ENCODE data around the gene TMEM121B.

Gene TMEM121B

DNA sequence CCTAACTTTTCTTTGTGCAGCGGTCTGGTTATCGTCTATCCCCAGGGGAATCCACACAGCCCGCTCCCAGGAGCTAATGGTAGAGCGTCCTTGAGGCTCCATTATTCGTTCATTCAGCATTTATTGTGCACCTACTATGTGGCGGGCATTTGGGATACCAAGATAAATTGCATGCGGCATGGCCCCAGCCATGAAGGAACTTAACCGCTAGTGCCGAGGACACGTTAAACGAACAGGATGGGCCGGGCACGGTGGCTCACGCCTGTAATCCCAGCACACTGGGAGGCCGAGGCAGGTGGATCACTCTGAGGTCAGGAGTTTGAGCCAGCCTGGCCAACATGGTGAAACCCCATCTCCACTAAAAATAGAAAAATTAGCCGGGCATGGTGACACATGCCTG lies 11.2 kb downstream of the TMEM121B start:
- DNase-seq: no peak

DNA sequence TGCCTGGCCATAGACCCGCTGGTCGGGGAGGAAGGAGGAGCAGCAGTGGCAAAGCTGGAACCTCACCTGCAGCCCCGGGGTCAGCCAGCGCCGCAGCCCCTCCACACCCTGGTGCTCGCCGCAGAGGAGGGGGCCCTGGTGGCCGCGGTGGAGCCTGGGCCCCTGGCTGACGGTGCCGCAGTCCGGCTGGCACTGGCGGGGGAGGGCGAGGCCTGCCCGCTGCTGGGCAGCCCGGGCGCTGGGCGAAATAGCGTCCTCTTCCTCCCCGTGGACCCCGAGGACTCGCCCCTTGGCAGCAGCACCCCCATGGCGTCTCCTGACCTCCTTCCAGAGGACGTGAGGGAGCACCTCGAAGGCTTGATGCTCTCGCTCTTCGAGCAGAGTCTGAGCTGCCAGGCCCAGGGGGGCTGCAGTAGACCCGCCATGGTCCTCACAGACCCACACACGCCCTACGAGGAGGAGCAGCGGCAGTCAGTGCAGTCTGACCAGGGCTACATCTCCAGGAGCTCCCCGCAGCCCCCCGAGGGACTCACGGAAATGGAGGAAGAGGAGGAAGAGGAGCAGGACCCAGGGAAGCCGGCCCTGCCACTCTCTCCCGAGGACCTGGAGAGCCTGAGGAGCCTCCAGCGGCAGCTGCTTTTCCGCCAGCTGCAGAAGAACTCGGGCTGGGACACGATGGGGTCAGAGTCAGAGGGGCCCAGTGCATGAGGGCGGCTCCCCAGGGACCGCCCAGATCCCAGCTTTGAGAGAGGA lies 11.9 kb downstream of the TMEM121B start:
- no peak for DNase-seq

DNA sequence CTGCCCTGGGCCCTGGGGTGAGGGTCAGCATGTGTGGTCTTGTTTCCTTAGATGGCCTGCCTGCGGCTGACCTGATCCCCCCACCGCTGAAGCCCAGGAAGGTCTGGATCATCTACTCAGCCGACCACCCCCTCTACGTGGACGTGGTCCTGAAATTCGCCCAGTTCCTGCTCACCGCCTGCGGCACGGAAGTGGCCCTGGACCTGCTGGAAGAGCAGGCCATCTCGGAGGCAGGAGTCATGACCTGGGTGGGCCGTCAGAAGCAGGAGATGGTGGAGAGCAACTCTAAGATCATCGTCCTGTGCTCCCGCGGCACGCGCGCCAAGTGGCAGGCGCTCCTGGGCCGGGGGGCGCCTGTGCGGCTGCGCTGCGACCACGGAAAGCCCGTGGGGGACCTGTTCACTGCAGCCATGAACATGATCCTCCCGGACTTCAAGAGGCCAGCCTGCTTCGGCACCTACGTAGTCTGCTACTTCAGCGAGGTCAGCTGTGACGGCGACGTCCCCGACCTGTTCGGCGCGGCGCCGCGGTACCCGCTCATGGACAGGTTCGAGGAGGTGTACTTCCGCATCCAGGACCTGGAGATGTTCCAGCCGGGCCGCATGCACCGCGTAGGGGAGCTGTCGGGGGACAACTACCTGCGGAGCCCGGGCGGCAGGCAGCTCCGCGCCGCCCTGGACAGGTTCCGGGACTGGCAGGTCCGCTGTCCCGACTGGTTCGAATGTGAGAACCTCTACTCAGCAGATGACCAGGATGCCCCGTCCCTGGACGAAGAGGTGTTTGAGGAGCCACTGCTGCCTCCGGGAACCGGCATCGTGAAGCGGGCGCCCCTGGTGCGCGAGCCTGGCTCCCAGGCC lies 12.7 kb downstream of the TMEM121B start:
- no peak for DNase-seq

DNA sequence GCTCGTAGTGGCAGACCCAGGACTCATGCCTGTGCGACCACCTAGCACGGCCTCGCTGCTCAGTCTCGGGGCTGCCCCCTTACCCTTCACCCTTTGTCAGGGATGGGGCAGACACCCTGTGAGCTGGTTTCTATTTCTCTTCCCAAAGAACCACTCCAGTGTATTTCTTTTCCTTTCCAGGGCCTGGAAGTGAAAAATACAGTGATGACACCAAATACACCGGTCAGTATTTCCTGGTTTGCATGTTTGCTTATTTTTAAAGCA lies 13.7 kb downstream of the TMEM121B start:
- no peak for DNase-seq

DNA sequence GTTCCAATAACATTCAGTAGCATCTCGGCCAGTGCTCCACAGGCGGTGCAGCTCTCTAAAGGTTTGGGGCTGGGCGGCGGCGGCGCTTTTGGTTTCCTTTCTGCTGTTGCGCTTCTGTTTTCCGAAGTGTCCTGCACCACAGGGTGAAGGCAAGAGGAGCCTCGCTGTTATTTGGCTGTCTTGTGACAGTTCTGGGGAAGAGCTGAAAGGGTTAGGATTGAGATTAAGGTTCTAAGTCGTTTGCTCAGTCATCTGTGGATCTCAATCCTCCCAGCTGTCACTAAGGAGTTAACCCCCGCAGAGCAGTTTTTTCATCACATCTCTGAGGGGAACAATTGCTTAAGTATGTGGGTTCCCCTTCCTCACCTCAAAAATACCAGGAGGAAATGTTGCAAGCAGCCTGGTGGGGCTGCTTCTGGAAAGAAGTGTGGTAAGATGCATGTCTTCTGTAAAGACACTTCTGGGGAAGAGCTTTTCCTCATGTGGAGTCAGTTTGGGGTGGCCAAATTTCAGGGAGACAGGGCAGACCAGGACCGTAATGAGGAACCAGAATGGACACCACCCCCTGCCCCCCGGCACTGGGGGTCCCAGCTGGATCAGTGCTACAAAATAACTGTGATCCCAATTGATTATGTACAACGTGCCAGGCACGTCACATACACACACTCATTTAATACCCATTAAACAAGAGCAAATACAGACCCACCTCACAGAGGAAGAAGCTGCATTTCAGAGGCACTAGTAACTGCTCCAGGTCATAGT lies 14.2 kb downstream of the TMEM121B start:
- no peak for DNase-seq

DNA sequence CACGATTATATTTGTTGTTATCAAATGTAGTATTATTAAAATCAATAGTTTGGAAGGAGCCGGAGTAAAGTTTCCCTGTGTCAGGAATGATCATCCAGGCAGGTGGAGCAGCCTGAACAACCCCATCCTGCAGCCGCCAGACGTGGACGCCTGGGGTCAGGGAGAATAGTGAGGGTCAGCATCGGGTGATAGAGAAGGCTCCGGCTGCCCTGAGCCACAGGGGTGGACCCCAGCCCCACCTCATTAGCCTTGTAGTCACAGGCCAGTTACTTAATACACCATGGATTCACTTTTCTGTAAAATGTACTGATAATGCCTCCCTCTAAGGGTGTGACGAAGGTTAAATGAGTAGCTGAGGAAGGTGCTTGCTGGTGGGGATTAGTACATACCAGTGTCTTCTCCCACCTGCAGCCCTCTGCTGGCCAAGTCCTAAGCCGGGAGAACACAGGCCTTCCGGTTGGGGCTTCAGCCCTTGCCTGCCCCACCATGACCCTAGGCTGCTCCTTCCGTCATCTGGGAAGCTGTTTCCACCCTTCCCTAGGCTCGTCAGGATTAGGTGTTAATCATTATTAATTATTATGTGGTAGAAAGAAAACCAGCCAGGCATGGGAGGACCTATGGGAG lies 14.9 kb downstream of the TMEM121B start:
- no peak for DNase-seq

DNA sequence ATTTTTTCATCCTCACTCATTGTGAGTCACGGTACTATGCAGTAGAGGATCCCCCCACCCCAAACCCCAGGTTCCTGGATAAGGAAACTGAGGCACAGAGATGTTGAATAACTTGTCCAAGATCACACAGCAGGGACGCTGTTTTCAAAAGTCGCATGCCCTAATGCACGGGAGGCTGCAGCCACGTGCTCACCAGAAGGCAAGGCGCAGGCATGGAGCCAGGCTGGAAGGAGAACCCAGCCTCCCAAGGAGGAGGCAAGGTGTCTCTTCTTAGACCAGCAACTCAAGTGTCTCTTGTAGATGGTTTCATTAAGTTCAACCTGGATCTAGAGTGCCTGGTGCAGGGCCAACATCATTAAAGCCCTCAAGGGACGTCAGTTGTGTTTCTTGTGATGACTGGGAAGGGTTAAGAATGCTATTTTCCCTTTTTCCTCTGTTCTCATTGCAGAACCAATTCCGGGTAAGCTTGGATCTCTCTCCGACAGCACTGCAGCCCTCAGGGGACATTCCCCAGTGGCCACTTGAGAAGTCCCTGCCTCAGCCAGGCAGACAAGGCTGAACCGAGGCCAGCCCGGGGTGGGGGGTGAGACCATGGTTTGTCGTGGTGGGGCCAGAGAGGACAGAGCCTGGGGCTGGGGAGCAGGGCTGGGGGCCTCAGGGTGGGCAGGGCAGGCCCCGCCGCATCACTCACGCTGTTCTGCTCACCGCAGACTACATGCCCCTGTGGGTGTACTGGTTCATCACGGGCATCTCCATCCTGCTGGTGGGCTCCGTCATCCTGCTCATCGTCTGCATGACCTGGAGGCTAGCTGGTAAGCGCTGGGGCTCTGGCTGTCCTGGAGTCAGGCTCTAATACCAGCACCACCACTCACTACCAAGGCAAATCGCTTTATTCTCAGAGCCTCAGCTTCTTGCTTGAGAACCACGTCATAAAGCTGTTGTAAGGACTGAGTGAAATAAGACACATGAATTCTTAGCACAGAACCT lies 15.7 kb downstream of the TMEM121B start:
- DNase-seq: no peak

DNA sequence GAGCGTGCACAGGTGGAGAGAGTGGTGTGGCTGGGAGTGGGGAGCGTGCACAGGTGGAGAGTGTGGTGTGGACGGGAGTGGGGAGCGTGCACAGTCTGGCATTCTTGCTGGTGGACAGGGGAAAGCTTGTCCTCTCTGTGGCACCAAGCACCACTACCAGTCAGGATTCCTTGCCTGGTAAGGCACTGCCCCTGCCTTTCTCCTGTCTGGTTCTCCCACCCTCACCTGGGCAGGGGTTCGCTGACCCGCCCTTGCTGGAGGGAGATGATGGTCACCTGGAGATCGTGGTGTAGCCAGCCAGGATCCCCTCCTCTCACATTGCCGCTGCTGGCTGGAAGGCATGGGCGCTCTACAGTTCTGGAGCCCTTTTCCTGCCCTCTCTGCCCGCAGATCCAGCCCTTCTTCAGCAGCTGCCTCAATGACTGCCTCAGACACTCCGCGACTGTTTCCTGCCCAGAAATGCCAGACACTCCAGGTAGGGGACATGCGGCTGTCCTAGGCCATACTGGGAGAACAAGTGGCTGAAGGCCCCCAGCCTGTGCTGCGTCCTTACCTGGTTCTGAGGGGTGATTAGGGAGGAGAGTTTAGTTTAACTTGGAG lies 16.7 kb downstream of the TMEM121B start:
- no peak for DNase-seq

DNA sequence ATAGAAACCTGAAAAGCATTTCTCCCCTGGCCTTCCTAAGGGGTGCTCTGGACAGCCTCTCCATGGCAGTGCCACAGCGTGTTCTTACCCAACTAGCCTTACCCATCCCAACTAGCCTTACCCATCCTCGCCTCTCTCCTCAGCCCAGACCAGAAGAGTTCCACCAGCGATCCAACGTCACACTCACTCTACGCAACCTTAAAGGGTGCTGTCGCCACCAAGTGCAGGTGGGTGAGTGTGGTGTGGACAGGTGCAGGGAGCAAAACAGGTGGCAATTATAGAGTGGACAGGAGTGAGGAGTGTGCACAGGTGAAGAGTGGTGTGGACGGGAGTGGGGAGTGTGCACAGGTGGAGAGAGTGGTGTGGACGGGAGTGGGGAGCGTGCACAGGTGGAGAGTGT lies 17.8 kb downstream of the TMEM121B start:
- DNase-seq: no peak

DNA sequence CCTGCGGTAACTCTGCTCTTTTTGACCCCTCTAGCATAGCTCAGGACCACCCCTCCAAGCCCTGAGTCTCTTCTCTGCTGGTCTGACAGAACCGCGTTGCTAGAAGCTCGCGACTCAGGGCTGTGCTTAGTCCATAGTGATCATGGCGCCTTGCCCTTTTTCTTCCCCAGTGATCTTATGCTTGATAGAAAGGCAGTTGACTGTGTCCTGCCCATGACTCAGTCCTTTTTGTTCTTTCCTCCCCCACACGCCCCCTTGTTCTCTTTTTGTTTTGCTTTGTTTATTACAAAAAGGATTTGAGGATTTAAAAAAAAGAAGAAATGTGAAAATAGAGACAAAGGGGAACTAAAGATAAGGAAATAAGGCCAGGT lies 18.9 kb downstream of the TMEM121B start:
- DNase-seq: no peak

DNA sequence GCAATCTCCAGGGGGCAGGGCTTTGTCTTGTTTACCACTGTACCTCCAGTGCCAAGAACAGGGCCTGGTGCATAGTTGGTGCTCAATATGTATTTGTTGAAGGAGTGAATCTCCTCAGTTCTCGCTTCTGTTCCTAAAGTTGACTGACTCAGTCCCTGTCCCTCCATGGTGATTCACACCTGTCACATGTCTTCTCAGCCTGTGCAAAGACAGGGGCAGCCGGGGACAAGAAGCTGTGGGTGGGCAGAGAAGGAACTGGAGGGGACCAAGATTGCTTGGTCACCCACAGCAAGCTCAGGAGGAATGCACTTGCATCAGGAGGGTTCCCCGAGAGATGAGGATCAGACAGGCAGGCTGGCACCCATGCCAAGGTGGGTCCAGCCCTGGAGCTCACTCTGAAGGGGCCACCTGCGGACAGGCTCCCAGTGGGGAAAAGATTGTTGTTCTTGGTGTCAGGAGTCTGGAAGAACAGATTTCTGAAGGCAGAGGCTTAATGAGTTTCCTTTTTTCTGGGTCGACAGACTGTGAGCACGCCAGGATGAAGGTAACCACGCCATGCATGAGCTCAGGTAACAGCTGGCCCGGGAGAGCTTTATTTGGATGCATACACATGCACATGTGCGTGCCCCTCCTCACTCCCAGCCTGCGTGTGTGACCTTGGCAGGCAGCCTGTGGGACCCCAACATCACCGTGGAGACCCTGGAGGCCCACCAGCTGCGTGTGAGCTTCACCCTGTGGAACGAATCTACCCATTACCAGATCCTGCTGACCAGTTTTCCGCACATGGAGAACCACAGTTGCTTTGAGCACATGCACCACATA lies 19.5 kb downstream of the TMEM121B start:
- DNase-seq: no peak

DNA sequence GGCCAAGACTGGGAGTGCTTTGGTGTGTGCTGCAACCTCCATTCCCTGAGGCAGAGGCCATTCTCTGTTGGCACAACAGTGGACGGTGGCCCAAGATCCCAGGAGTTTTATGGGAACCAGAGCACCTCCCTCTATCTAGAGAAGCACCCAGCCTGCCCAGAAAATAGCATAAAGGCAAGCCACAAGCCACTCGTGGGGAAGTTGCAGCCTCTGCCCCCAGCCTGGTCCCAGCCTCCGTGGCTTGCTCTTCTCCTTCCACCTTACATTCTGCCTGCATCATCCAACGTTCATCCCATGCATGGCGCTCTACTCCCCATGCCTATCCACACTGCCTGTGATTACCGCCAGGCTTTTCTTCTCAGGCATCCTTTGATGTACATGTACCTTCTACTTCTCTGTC lies 20.5 kb downstream of the TMEM121B start:
- DNase-seq: no peak

DNA sequence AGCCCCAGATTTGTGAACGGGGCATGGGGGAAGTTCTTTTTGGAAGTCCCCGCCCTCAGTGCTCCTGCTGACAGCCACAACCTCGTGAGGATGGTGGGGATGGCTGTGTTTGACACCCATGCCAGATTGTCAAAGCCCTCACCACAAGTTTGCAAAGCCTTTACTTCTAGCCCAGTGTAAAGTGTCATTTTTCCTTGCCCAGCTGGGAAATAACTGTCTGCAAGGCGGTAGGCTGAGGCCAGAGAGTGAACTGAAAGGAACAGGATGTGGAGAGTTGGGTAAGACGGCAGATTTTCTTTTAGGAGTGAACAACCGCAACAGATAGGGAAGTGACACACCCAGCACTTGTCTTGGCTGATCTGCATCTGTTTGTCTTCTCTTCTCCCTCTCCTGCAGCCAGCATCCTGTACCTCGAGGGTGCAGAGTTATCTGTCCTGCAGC lies 22.8 kb downstream of the TMEM121B start:
- DNase-seq: no peak

DNA sequence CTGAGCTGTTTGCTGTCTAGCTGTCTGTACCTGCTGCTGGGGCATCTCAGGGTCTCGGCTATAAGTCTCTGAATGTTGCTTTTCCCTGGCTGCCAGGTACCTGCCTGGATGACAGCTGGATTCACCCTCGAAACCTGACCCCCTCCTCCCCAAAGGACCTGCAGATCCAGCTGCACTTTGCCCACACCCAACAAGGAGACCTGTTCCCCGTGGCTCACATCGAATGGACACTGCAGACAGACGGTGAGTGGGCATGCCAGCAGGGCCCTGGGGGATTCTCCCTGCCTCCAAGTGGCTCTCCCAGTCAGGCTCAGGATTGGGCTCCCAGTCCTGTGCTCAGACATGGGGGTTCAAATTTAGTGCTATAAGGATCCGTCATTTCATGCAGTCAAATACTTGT lies 23.5 kb downstream of the TMEM121B start:
- no peak for DNase-seq

DNA sequence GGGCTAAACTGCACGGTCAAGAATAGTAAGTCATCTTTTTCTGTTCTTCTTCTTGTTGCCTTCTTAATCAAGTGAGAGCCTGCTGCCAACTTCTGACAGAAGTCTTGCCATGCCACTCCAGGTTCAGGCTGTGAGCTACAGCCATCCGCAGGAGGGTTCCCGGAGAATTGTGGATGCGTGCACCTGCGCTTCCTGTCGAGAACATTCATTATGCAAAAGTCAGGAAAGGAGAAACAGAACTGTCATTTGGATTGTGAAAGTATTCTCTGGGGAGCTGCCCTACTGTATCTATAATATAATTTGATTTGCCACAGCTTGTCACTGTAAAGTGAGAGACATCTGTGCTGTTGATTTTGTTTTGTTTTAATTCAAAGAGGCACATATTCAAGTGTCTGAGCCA lies 24.1 kb downstream of the TMEM121B start:
- no peak for DNase-seq

DNA sequence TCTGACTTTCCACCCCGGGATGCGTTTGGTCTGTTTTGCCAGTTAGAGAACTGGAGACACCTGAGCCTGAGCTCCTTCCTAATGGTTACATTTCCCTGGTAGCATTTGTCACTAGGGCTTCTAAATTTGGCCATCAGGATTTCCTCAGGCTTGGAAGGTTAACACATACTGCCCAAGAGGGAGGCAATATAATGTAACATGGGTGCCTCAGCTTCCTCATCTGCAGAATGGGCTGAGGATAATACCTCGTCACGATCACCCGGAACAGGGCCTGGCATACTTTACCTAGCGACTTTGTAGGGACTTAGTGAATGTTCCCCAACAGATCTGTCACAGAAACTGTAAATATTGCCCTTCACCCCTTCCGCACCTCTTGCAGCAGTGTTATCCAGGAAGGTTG lies 25.1 kb downstream of the TMEM121B start:
- DNase-seq: no peak

DNA sequence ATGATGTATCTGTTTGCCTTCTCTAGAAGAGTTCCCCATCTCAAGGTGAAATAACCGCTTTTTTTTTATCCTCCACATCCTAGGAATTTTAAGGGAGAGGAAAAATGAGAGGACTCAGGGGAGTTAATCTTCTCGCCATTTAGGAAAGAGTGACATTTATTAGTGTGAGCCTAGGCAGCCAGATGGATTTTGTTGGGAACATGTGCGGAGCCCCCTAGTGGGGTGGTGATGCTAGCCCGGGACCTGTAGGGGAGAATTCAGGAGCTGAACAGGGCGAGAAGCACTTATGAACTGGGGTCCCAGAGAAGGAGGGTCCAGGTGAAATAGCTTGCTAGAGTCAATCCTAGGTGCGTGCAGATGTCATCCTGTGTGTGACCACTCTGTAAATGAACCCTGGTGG lies 25.6 kb downstream of the TMEM121B start:
- DNase-seq: no peak

DNA sequence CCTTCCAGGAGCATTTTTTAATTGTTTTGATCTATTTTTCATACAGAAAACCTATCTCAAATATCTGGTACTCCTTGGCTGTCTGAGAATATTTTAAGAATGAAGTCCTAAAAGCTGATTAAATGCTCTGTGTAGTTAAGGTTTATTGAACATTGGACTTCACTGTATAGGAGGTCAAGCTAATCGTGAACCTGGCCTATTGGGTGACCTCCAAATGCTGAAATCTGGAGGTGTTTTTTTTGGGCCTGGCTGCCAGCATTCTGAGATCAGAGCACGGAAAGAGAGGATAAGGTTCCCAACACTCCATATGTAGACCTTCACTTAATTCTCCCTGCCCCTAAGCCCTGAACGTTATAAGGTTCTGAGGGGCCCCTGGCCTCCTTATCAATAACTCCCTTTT lies 28.1 kb downstream of the TMEM121B start:
- no peak for DNase-seq

DNA sequence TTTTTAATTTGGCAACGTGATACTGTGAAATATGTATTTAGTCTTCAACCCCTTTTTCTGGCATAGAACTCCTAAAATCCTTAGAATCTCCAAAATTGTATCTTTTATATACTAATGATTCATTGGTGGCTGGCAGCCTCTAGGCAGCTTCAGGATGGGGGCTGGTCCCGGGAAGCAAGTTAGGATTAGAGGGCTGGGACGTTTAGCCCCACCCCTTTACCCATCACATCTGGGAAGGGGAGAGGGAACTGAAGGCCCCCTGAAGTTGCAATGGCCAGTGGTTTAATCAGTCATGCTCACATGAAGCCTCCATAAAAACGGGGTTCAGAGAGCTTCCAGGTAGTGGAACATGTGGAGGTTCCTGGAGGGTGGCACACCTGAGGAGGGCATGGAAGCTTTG lies 29.3 kb downstream of the TMEM121B start:
- DNase-seq: no peak

DNA sequence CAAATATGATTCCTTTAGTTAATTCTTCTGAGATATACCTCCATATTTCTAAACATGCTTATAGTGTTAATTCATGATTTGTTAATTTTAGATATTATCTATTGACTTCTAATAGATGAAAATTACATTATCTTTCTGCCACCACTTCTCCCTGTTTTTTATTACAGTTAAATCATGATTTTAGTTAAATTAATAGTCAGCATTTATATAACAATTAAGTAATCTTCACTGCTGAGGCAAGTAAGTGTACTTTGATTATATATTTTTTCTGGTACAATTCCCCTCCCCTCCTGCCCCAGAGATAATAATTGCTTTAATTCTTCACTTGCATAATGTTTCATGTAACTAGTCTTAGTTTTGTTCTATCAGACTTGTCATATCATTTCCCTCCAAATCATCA lies 30.6 kb downstream of the TMEM121B start:
- DNase-seq: no peak

Data from NCI-H1417 treated with DMSO at 0.1 percent for 48 hours (cell line).